Measurements from ENCODE around the gene PABPN1L. TPM values are rescaled to one million over a fixed set of nuclear protein-coding genes. Genes with fewer than 3 reads are reported as not detected.

The PABPN1L gene
- total and polyA plus RNA-seq, 9 of the 15 experiments (the other 6 are each of a cell fraction or from before 2014, with no cell fraction given), result 0.11 to 0.32 TPM; not detected in 7

GRCh38 chr16:88903267-88903666, 36.8 kb upstream of the PABPN1L start (continued):
- TF ChIP-seq MGA (IDR thresholded peaks at IDR 0.05), result no peak
- TF ChIP-seq ETV5 (CRISPR knock-in tag; IDR thresholded peaks at IDR 0.05; ENCODE audit: low read depth), result no peak
- no peak for TF ChIP-seq CHD1 (IDR thresholded peaks at IDR 0.05; ENCODE audit: low read length)
- no peak for TF ChIP-seq RAD51 (IDR thresholded peaks at IDR 0.05; ENCODE audit: borderline replicate concordance, low read depth)
- TF ChIP-seq GABPB1 (CRISPR knock-in tag; IDR thresholded peaks at IDR 0.05), result no peak
- no peak for TF ChIP-seq SMAD4 (CRISPR knock-in tag; conservative IDR thresholded peaks at IDR 0.05)
- TF ChIP-seq POLR2G (IDR thresholded peaks at IDR 0.05; ENCODE audit: low read depth, low read length), result peak; percentile 47
- TF ChIP-seq ZNF764 (CRISPR knock-in tag; IDR thresholded peaks at IDR 0.05; ENCODE audit: low read depth), result no peak
- TF ChIP-seq HLTF (IDR thresholded peaks at IDR 0.05), result no peak
- TF ChIP-seq HCFC1 (IDR thresholded peaks at IDR 0.05; ENCODE audit: low read depth, low read length), result no peak
- no peak for TF ChIP-seq ZNF324 (CRISPR knock-in tag; IDR thresholded peaks at IDR 0.05)
- TF ChIP-seq ZBTB7A (IDR thresholded peaks at IDR 0.05; ENCODE audit: borderline replicate concordance, control insufficient read depth, low read depth, low read length), result no peak
- no peak for TF ChIP-seq ZNF217 (CRISPR knock-in tag; IDR thresholded peaks at IDR 0.05)
- TF ChIP-seq TGIF2 (CRISPR knock-in tag; IDR thresholded peaks at IDR 0.05), result no peak
- no peak for TF ChIP-seq MAZ (CRISPR knock-in tag; conservative IDR thresholded peaks at IDR 0.05 in 1 of 2, IDR thresholded peaks at IDR 0.05 in 1 of 2)
- TF ChIP-seq USF1 (CRISPR knock-in tag; IDR thresholded peaks at IDR 0.05), result no peak
- no peak for TF ChIP-seq NFATC3 (IDR thresholded peaks at IDR 0.05)

All from K562 (cell line).